Nucleus accumbens (tissue), 56 donors: ENCODE results near the gene USP2.

Experiments used
- DNase-seq, 56 donors: peaks; one replicate each; lab custom pipeline; 2025; lab: John Stamatoyannopoulos, UW

The USP2 gene

DNA sequence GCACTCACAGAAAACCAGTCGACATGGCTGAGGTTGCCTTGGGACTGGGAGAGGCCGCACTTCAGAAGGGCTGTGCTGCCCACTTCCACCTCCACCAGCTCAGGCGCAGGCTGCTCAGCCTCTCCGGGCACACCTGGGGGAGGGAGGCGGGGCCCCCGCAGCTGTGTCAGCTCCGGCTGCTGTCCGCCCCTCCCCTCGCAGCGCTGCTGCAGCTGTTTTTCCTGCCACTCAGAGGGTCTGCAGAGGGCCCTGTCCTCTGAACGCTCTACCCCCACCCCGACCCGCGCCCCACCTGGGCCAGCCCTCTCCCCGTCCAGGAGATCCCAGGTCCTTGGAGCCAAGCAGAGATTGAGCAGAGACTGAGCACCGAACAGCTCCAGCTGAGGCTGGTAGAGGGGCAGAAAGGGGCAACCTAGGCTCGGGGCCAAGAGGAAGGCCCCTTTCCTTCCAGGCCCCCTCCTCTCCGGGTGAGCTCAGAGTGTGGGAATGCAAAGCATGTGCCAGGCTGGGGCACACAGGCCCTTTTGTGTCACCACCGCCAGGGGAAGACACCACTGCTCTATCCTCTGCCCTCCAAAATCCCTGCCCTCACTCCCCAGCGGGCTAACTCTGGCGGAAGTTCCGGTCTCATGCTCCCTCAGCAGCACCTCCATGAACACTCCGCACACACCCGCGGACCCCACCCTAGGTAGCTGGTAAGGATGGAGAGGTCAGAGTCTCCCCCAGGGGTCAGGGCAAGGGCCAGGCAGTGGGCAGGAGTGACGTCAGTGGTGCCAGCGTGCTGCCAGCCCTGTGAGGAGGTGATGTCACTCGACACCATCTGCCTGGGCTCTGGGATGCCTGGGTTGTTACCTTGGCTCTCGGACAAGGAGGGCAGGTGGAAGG lies 66.1 kb downstream of the USP2 start:
- DNase-seq: peak in 43 of 56 donors; percentile 45 to 91 (median 78)

DNA sequence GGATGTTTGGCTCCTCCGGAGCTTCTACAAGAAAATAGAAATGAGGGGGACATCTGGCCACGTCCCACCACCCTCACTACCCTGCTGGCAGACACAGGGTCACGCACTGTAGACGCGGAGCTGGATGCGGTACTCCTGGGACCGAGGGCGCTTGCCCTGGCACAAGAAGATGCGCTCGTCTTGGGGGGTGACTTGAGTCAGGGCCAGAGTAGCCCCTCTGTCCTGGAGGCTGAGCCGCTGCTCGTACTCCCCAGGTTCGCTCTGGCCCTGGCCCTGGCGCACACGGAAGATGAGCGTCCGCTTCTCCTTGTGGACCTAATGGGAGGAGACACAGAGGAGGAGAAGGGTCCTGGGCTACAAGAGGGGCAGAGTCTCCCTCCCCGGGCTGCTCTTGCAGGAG lies 66.8 kb downstream of the USP2 start:
- DNase-seq: no peak

DNA sequence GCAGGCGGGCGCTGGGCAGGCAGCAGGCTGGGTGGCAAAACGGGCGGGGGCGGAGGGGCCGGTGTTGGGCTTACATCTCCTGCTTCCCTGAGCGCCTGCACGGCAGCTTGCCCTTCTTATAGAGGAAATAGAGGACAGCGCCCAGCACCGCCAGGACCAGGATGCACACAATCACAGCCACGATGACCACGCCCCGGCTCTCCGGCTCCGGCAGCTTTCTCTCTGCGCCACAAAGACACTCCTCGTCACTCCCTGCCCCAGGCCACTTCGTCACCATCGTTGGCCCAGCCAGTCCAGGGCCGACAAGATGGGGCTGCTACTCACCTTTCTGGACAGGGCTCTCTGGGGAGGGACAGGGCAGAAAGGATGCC lies 70.8 kb downstream of the USP2 start:
- no peak for DNase-seq

DNA sequence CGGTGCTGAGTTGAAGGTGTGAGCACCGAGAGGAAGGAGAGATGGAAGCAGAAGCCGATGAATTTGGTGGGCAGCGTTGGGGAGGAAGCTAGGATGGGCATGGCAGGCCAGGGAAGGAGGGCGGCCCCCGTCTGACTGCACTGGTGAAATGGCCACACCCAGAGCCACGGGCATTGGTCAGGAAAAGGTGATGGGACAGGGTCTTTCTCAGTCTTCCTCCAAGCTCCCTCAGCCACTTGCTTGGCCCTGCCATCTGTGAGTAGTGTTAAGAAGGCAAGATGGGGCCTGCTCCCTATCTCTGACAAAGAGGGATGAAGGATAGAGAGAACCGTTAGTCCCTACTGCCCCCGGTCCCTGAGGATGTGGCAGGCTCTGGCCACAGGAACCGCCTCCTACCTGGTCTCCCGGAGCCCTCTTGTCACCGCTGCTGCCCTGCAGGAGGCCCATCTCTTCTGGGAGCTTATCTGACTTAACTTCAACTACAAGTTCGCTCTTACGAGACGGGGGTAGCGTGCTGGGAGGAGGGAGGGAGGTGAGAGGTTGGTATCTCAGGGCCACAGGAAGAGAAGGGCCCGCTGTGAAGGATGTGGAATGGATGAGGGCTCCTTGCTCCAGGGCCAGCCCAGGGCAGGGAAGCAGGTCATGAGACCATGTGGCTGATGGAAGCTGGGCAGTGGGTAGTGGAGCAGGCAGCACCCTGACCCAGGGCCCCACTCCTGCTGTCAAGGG lies 71.4 kb downstream of the USP2 start:
- DNase-seq: no peak

- DNase-seq: no peak
Measured at GRCh38 chr11:119309411-119309810, 72.1 kb downstream of the USP2 start.

DNA sequence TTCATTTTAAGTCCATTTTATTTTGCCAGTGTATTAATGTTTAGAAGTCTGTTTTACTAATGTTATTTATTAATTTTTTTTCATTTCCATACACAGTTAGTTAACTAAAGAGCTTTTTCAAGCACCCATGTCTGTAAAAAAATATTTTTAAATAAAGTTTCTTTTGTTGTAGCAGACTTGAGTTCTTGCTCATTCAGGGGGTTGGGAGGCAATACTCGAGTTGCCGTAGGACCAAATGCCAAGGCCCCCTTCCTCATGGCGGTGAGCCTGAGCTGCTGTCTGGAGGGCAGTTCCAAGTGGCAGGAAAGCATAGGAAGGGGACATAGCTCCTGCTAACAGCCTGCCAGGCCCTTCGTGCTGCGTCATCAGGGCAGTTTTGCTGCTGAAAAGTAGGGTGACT lies 73.5 kb downstream of the USP2 start:
- no peak for DNase-seq

DNA sequence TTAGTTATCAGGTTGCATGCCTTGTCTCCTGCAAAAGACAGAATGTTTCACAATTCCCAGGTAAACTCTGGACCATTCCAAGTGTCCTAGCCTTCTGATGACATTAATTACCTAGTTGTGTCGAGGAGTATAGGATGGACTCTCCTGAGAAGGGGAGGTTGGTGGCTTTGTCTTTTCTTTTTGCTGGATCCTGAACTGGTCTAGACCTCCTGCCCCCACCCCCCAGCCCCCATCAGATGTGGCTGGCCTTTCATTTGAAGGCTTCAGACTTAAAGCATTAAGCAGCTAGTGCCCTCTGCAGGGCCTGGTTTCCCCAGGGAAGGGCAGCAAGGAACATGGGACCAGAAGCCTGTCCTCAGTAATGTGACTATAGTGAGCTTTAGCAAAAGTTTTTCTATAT lies 74.3 kb downstream of the USP2 start:
- DNase-seq: peak in 2 of 56 donors; percentile 13 to 29

DNA sequence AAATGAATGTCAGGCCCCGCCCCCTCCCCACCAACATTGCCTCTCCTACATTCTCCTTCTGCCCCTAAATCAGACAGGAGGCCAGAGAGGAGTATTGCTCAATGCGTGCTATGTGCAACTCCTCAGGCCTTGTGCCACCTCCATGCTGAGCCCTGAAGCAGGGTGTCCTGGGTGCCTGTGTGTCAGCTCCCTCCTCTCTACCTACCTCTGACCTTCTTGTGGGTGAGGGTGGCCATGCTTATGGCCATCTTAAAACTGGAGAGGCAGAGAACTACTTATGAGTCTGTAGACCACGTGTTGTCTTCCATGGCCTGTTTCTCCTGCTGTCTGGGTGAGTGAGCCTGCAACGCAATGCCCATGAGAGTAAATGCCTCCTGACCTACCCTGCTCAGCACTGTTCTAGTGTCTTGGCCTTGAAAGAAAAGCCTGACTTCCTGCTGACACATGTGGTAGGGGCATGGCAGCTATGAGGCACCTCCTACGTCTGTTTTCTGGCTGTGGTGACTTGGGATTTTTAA lies 75.1 kb downstream of the USP2 start:
- no peak for DNase-seq

DNA sequence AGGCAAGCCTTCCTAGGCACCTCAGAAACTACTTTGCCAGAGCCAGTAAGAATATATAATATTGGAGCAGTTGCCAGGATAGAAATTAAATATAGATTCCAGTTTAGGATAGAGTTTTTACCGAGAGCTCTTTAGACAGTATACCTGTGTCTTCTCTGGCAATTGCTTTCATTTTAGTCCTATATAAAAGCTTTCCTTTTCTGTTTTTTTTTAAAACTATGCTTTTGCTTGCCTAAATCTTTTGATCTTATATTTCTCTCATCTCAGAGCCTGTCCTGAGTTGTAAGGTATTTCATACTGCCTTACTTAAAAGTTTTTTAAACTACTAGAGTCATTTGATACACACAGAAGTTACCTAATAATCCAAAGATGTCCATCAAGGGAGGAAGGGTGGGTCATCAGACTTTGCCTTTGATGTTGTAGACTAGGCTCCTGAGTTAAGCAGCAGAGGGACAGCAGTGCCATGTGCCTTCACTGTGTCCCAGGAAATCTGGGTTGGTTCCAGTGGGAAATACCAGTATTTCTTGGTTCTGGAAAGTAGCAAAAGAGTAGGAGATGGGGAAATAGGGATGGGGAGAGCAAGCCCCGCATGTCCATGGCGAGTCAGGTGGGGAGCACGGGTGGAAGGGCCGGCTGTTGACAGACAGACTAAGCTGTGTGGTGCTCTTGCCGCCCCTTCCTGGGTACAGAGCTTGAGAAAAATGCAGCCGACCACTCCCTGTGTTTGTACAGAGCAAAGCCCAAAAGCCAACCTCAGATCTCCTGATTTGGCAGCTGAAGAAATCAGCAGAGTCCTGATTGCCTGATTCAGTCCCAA lies 75.7 kb downstream of the USP2 start:
- DNase-seq: no peak
